ENCODE measurements around the gene PCBD1. TPM values are rescaled to one million over a fixed set of nuclear protein-coding genes. Genes with fewer than 3 reads are reported as not detected.
A peak's percentile ranks its signal among the peaks of the same experiment; 100 is the strongest.

Gene PCBD1
- total RNA-seq, 1 donor = 19.9 TPM

- TF ChIP-seq CTCF (IDR thresholded peaks at IDR 0.05; ENCODE audit: extremely low read depth, low read depth, low read length) = no peak
- Histone ChIP-seq H3K9me3 (ENCODE audit: low read depth, low read length) (no peaks in the 10 kb centered on the region), H3K4me1 (ENCODE audit: insufficient read depth, low read length) (no peaks in the 10 kb centered on the region), H2AFZ (ENCODE audit: low read length) (no peak overlapping the region), H3K27ac (ENCODE audit: low read depth, low read length) (no peak overlapping the region), H3K4me3 (ENCODE audit: insufficient read depth, low read length) (no peak overlapping the region), H3K27me3 (ENCODE audit: insufficient read depth, low read length) (peaks cover 18% of the 10 kb centered on the region), H3K79me2 (ENCODE audit: insufficient read depth, low read length) (no peaks in the 10 kb centered on the region), H3K4me2 (ENCODE audit: insufficient read depth, low read length) (no peak overlapping the region), H4K20me1 (ENCODE audit: insufficient read depth, low read length) (no peaks in the 10 kb centered on the region), H3K36me3 (ENCODE audit: insufficient read depth, low read length) (no peaks in the 10 kb centered on the region)
- peak; percentile 23 for DNase-seq (ENCODE audit: insufficient read length, low spot score, missing footprints)
Measured at GRCh38 chr10:70911386-70911785, 23.0 kb upstream of the PCBD1 start.

DNA sequence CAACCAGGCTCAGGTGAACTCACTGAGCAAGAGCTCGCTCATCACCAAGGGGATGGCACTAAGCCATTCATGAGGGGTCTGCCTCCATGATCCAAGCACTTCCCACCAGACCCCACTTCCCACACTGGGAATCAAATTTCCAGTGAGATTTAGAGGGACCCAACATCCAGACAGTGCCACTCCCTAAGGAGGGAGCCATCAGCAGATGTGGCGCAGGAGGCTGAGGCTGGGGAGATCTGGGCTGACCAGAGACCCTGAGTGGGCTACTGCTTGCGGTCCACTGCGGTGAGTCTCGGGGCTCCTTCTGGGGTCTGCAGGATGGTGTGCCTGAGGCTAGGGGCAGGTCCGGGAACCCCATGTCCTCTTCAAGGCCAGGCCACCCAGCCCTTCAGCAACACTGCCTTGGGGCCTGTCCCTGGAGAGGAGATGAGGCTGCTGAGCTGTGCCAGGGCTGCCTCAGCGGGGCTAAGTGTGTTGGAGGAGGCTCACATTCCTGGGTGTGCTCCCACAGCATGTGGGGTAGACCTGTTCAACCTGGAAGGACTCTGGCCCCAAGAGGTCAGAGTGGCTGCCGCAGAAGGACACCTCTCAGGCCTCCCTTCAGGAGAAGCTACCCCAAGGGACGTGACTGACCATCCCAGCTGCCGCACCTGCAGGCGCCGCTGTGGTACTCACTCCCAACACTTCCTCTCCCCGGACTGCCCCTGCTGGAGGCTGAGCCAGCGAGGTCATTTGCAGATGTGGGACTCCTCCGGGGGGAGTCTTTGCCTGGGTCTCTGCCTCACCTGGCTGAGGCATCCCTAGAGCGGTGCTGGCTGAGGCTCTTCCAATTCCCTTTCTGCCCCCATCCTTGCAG, 22.3 kb upstream of the PCBD1 start:
- H2AFZ ChIP-seq (ENCODE audit: low read length) = no peak overlapping the region
- no peak overlapping the region for H3K4me2 ChIP-seq (ENCODE audit: insufficient read depth, low read length)
- no peak overlapping the region for H3K4me3 ChIP-seq (ENCODE audit: insufficient read depth, low read length)
- H3K27ac ChIP-seq (ENCODE audit: low read depth, low read length) = no peak overlapping the region
- no peaks in the 10 kb centered on the region for H3K79me2 ChIP-seq (ENCODE audit: insufficient read depth, low read length)
- no peaks in the 10 kb centered on the region for H3K36me3 ChIP-seq (ENCODE audit: insufficient read depth, low read length)
- peaks cover 23% of the 10 kb centered on the region for H3K27me3 ChIP-seq (ENCODE audit: insufficient read depth, low read length)
- no peak for TF ChIP-seq CTCF (IDR thresholded peaks at IDR 0.05; ENCODE audit: extremely low read depth, low read depth, low read length)
- H3K9me3 ChIP-seq (ENCODE audit: low read depth, low read length) = no peaks in the 10 kb centered on the region
- no peaks in the 10 kb centered on the region for H3K4me1 ChIP-seq (ENCODE audit: insufficient read depth, low read length)
- DNase-seq (ENCODE audit: insufficient read length, low spot score, missing footprints) = peak; percentile 86
- H4K20me1 ChIP-seq (ENCODE audit: insufficient read depth, low read length) = no peaks in the 10 kb centered on the region

GRCh38 chr10:70909326-70909935, 21.1 kb upstream of the PCBD1 start:
- no peaks in the 10 kb centered on the region for H3K79me2 ChIP-seq (ENCODE audit: insufficient read depth, low read length)
- H3K4me1 ChIP-seq (ENCODE audit: insufficient read depth, low read length) = no peaks in the 10 kb centered on the region
- H4K20me1 ChIP-seq (ENCODE audit: insufficient read depth, low read length) = no peaks in the 10 kb centered on the region
- H3K4me3 ChIP-seq (ENCODE audit: insufficient read depth, low read length) = no peak overlapping the region
- H3K4me2 ChIP-seq (ENCODE audit: insufficient read depth, low read length) = no peak overlapping the region
- peaks cover 23% of the 10 kb centered on the region for H3K27me3 ChIP-seq (ENCODE audit: insufficient read depth, low read length)
- H3K27ac ChIP-seq (ENCODE audit: low read depth, low read length) = no peak overlapping the region
- no peak for TF ChIP-seq CTCF (IDR thresholded peaks at IDR 0.05; ENCODE audit: extremely low read depth, low read depth, low read length)
- no peaks in the 10 kb centered on the region for H3K36me3 ChIP-seq (ENCODE audit: insufficient read depth, low read length)
- H2AFZ ChIP-seq (ENCODE audit: low read length) = no peak overlapping the region
- no peaks in the 10 kb centered on the region for H3K9me3 ChIP-seq (ENCODE audit: low read depth, low read length)
- DNase-seq (ENCODE audit: insufficient read length, low spot score, missing footprints) = peak; percentile 80

Data from osteoblast (primary cell).